ENCODE results near the gene AGBL4. TPM values are rescaled to one million over a fixed set of nuclear protein-coding genes. Genes with fewer than 3 reads are reported as not detected.

Gene AGBL4
- polyA plus RNA-seq, 3 donors from 2014 or later, result not detected

DNA sequence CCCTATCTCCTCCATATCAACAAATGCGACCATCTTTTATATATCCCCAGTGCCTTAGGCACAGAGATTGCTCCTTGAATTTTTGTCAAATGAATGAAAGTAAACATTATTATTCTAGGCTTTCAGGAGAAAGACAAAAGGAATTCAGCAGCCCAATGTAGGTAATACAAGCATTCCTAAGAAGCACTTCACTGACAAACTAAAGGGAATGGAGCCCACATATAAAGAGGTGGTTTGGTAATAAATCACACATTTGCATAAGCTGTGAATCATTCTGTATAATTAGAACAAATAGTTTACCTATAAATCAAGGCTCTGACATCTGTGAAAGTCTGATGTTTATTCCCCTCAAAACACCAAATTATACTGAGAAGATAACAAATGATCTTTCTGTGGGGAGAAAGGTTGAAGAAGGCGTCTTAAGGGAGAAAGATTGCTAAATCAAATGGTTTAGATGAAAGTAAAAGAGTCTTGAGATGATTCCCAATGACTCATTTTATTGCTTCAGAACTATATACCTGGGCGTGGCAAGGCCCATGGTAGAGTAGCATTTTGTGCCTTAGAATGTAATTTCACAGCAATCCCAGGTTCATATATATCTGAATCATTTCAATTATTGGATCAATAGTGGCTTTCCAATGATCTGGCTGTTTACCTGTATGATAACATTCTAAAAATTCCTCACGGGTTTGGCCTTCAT, 558.1 kb downstream of the AGBL4 start:
- Mint-ChIP-seq H3K36me3 (no peaks in the 10 kb centered on the region), H3K27ac (no peak overlapping the region), H3K9me3 (peaks cover 0 to 13% (median 5%) of the 10 kb centered on the region in 6 donors)

DNA sequence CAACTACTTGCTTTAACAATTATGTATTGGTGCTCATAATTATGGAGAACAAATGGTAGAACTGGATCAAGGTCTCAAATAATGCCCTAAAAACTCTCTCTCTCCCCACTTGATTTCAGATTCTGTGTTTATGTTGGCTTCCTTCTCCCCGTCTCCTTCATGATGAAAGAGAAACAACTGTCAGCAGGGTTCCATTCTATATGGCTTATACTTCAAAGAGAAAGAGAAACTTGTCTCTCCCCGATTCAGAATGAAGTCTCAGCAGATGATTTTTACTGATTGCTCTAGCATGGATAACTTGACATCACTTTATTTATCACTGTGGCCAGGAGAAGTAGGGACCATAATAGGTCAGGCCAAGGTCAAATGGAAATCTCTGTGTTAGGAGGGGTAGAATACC, 575.6 kb downstream of the AGBL4 start:
- no peak for DNase-seq
- H3K27me3 Mint-ChIP-seq (ENCODE audit: low read depth in 3 of 3), result no peaks in the 10 kb centered on the region
- peaks cover 2 to 24% (median 9%) of the 10 kb centered on the region in 6 donors for H3K9me3 Mint-ChIP-seq
- H3K36me3 Mint-ChIP-seq, result no peaks in the 10 kb centered on the region
- no peak overlapping the region for H3K4me3 Mint-ChIP-seq
- H3K4me1 Mint-ChIP-seq, result no peaks in the 10 kb centered on the region
- no peak overlapping the region for H3K27ac Mint-ChIP-seq

More for the DNA sequence above, 558.1 kb downstream of the AGBL4 start:
- Mint-ChIP-seq H3K4me3 (no peak overlapping the region), H3K27me3 (ENCODE audit: low read depth in 3 of 3) (no peaks in the 10 kb centered on the region), H3K4me1 (no peaks in the 10 kb centered on the region)
- no peak for DNase-seq

DNA sequence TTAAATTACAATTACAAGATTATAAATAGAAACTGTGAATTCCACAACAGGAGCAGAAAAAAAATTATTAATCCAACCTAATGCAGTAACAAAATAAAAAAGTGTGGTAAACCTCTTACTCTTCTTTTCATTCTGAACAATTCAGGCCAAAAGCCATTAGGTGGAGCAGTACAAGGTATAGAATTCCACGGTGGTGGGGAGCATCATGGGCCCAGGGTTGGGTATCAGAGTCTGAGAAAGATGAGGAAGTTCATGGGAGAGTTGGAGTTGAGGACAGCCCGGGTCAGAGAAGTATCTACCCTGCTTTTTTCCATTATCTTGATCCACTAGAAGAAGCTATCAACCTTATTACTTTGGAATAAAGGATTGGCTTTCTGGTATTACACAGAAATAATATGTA, 586.9 kb downstream of the AGBL4 start:
- Mint-ChIP-seq H3K27ac (no peak overlapping the region), H3K4me1 (no peaks in the 10 kb centered on the region), H3K36me3 (no peaks in the 10 kb centered on the region), H3K27me3 (ENCODE audit: low read depth in 3 of 3) (no peaks in the 10 kb centered on the region), H3K9me3 (peaks cover 1 to 13% (median 6%) of the 10 kb centered on the region in 6 donors), H3K4me3 (no peak overlapping the region)
- DNase-seq, result no peak

DNA sequence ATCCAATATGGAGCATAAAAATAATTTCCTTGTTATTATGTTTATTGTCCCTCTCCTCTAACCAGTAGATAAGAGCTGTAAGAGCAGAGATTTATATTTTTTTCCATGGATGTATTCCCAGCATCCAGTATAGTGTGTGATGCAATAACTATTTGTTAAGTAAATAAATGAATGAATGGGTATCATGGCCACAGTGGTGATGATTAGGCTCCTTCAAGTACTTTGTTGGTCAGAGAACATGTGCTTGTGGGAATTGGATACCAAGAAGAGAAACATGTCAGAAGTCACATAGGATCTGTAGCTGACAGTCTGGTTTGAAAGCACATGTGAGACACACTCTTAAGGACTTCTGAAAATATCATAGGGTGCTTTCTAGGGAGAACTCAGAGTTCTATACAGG, 588.5 kb downstream of the AGBL4 start:
- H3K27ac Mint-ChIP-seq, result no peak overlapping the region
- DNase-seq, result no peak
- H3K36me3 Mint-ChIP-seq, result no peaks in the 10 kb centered on the region
- H3K27me3 Mint-ChIP-seq (ENCODE audit: low read depth in 3 of 3), result no peaks in the 10 kb centered on the region
- peaks cover 0 to 7% (median 6%) of the 10 kb centered on the region in 6 donors for H3K9me3 Mint-ChIP-seq
- H3K4me3 Mint-ChIP-seq, result no peak overlapping the region
- no peaks in the 10 kb centered on the region for H3K4me1 Mint-ChIP-seq

DNA sequence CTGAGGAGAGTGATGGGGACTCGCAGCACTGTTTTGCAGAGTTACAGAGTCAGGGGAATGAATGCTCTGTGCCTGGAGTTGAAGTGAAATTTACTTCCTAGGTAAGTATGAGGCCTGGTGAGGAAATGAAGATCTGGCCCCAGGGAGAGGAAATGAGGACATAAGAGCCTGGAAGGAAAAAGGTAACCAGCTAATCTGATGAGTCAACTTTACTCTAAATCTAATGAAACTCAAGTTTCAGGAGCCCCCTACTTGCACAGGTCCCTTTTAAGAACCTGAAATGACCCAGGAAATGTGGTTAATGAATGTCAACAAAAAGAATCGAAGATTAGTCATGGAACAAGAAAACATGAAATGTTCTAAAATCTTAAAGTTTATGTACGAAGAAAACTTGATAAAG, 599.0 kb downstream of the AGBL4 start:
- Mint-ChIP-seq H3K36me3 (no peaks in the 10 kb centered on the region), H3K27me3 (ENCODE audit: low read depth in 3 of 3) (peaks cover 0 to 1% (median 0%) of the 10 kb centered on the region in 3 donors), H3K27ac (no peak overlapping the region), H3K9me3 (peaks cover 0 to 23% (median 4%) of the 10 kb centered on the region in 6 donors), H3K4me1 (no peaks in the 10 kb centered on the region), H3K4me3 (no peak overlapping the region)
- no peak for DNase-seq

DNA sequence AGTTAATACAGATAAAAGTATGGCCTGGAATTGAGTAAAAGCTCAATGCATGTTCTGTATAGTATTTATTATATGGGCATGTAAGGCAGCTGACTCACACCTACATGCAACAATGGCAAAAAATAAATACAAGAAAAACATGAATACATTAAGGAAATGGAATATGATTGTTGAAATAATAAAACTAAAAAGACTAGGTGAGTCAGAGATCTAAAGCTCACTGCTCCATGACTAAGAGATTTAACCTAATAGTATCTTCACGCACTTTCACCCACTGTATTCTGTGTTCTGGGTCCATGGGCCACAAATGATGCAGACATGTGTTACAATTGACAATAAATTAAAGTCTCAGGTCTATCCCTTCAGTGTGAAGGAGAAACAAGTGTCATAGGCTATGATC, 607.0 kb downstream of the AGBL4 start:
- Mint-ChIP-seq H3K36me3 (no peaks in the 10 kb centered on the region), H3K27ac (no peak overlapping the region), H3K27me3 (ENCODE audit: low read depth in 3 of 3) (peaks cover 0 to 2% (median 0%) of the 10 kb centered on the region in 3 donors), H3K4me1 (no peaks in the 10 kb centered on the region), H3K9me3 (peaks cover 0 to 8% (median under 1%) of the 10 kb centered on the region in 6 donors), H3K4me3 (no peak overlapping the region)
- no peak for DNase-seq

DNA sequence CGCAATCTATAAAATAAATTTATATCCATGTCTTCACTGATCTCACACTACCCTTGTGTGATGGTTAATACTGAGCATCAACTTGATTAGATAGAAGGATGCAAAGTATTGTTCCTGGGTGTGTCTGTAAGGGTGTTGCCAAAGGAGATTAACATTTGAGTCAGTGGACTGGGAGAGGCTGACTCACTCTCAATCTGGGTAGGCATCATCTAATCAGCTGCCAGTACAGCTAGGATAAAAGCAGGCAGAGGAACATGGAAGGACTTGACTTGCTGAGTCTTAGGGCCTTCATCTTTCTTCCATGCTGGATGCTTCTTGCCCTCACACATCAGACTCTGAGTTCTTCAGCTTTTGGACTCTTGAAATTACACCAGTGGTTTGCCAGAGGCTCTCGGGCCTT, 615.4 kb downstream of the AGBL4 start:
- peaks cover 0 to 2% (median 0%) of the 10 kb centered on the region in 3 donors for H3K27me3 Mint-ChIP-seq (ENCODE audit: low read depth in 3 of 3)
- H3K36me3 Mint-ChIP-seq, result no peaks in the 10 kb centered on the region
- no peaks in the 10 kb centered on the region for H3K4me1 Mint-ChIP-seq
- no peak overlapping the region for H3K27ac Mint-ChIP-seq
- no peak overlapping the region for H3K4me3 Mint-ChIP-seq
- H3K9me3 Mint-ChIP-seq, result peaks cover 0 to 20% (median 11%) of the 10 kb centered on the region in 6 donors
- no peak for DNase-seq

DNA sequence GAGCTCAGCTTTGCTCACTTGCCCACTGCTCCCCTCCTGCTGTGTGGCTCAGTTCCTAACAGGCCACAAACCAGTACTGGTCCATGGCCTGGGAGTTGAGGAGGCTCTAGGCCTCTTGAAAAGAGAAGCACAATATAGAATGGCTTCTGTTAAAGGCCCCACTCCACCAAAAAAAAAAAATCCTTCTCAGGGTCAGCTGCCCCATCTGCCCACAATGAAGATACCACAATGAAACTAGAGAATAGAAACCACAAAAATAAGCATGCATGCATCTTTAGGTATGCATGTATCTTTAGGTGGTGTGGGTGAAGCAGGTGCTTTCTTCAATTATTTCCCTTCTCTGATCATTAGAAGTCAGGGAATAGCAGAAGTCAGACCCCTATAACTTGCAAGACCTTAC, 626.7 kb downstream of the AGBL4 start:
- Mint-ChIP-seq H3K4me3 (no peak overlapping the region), H3K4me1 (no peaks in the 10 kb centered on the region), H3K27me3 (ENCODE audit: low read depth in 3 of 3) (peaks cover 0 to 1% (median 0%) of the 10 kb centered on the region in 3 donors), H3K27ac (no peak overlapping the region), H3K36me3 (no peaks in the 10 kb centered on the region), H3K9me3 (peaks cover 0 to 10% (median 1%) of the 10 kb centered on the region in 6 donors)
- DNase-seq, result no peak

DNA sequence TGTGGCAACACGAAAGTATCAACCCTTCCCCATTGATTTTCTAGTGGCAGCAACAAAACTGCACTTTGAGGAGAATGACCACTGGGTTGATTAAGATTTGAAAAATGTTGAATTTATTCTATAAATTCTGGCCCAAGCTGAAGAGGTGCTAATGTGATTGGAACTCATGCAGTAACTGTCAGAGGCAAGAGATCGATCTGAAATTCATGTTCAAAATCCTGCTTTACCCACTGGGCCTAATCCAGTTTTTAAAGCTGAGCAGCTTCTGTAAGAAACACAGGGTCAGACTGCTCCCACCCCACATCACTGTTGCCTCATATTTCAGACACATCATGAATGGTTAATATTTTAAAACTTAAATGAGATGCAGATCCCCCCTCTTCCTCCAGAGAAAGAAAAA, 629.6 kb downstream of the AGBL4 start:
- Mint-ChIP-seq H3K4me1 (no peaks in the 10 kb centered on the region), H3K36me3 (no peaks in the 10 kb centered on the region), H3K9me3 (peaks cover 0 to 4% (median 1%) of the 10 kb centered on the region in 6 donors), H3K27me3 (ENCODE audit: low read depth in 3 of 3) (peaks cover 0 to 1% (median 0%) of the 10 kb centered on the region in 3 donors), H3K27ac (no peak overlapping the region), H3K4me3 (no peak overlapping the region)
- DNase-seq, result no peak

DNA sequence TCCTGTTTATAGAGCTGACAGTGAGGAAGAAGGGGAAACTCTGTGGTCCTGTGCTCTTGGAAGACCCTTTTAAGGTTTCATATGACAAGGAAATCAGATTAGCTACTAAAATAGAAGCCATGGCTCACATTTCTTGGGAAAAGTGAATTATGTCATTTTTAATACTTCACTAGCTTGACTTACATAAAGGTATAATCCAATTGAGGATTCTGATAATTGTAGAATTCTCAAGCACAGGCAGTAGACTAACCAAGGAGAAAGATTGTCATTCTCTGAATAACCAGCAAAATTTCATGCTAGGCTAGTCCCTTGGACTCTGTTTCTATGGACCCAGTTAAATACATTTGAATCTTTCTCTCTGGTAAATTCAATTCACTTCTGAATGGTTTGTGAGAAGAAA, 634.1 kb downstream of the AGBL4 start:
- no peaks in the 10 kb centered on the region for H3K27me3 Mint-ChIP-seq (ENCODE audit: low read depth in 3 of 3)

DNA sequence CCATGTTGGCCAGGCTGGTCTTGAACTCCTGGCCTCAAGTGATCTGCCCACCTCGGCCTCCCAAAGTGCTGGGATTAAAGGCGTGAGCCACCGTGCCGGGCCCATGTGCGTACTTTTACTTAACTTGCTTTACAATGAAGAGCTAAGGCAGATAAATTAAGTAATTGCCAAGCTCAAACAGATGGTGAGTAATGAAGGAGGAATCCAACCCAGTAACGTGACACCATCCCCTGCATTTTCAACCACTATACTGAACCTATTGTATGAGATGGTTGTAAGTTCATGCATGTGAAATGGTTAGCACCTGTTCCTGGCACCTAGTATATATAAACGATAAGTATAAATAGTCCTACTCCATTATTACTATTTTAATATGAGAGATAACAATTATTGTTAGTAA, 659.1 kb downstream of the AGBL4 start:
- Mint-ChIP-seq H3K4me1 (no peaks in the 10 kb centered on the region), H3K36me3 (no peaks in the 10 kb centered on the region), H3K27ac (no peak overlapping the region), H3K27me3 (ENCODE audit: low read depth in 3 of 3) (no peaks in the 10 kb centered on the region), H3K4me3 (no peak overlapping the region), H3K9me3 (peaks cover 0 to 6% (median 0%) of the 10 kb centered on the region in 6 donors)
- no peak for DNase-seq

More for the DNA sequence above, 634.1 kb downstream of the AGBL4 start:
- Mint-ChIP-seq H3K36me3 (no peaks in the 10 kb centered on the region), H3K4me1 (no peaks in the 10 kb centered on the region), H3K9me3 (peaks cover 0 to 13% (median 2%) of the 10 kb centered on the region in 6 donors), H3K27ac (no peak overlapping the region), H3K4me3 (no peak overlapping the region)
- DNase-seq, result no peak

DNA sequence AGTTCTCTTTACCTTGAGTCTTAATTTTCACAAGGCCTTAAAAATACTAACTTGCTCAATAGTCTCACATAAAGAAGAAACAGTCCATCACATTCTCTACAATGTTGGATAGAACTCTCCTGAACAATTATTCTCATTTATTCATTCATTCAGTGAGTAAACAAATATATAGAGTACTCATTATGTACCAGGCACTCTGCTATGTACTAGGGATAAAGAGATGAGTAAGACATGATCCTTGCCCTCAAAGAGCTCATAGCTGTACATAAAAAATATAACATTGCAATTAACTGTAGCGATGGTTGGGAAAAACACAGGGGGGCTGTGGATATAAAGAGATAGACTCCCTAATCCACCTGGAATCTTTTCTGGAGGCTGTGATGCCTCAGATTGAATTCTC, 660.1 kb downstream of the AGBL4 start:
- no peaks in the 10 kb centered on the region for H3K4me1 Mint-ChIP-seq
- no peak for DNase-seq
- H3K9me3 Mint-ChIP-seq, result peaks cover 0 to 6% (median 0%) of the 10 kb centered on the region in 6 donors
- H3K27me3 Mint-ChIP-seq (ENCODE audit: low read depth in 3 of 3), result no peaks in the 10 kb centered on the region
- H3K36me3 Mint-ChIP-seq, result no peaks in the 10 kb centered on the region
- no peak overlapping the region for H3K27ac Mint-ChIP-seq
- no peak overlapping the region for H3K4me3 Mint-ChIP-seq

DNA sequence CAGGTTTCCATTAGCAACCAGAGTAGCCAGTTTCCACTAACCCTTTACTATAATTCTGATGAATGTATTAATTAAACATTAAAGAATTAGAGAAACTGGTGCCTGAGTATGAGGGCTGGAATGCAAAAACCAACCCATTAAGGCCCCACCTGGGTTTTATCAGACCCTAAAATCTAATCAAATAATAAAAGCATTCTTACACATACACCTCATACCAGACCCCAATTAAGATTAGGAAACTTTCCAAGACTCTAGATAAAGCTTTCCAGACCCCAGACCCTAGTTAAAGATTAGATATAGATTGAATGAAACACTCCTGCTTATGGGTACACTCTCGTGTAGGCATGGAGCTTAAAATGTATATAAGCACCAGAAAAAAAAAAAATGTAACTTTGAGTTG, 665.7 kb downstream of the AGBL4 start:
- no peak for DNase-seq
- Mint-ChIP-seq H3K27me3 (ENCODE audit: low read depth in 3 of 3) (peaks cover 0 to 1% (median 0%) of the 10 kb centered on the region in 3 donors), H3K4me1 (no peaks in the 10 kb centered on the region), H3K4me3 (no peak overlapping the region), H3K9me3 (peaks cover 0 to 2% (median 0%) of the 10 kb centered on the region in 6 donors), H3K27ac (no peak overlapping the region), H3K36me3 (no peaks in the 10 kb centered on the region)

DNA sequence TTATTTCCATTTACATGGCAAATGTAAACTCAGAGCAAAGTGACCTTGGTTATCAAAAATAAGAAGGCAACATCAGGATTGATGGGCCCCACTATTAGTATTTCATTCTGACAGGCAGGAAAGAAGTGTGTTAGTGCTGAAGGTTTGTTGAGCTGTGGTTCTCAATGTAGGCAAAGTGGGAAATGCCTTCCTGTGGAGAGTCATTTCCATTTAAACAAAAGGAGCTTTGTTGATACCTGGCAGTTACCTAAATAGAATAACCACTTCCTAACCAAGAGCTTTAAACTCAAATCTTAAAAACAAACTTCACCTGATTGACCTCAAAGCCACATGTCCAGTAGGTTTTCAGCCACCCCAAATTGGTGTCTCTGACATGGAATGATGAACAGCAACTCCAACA, 667.2 kb downstream of the AGBL4 start:
- Mint-ChIP-seq H3K27me3 (ENCODE audit: low read depth in 3 of 3) (peaks cover 0 to 1% (median 0%) of the 10 kb centered on the region in 3 donors), H3K27ac (no peak overlapping the region), H3K4me1 (no peaks in the 10 kb centered on the region), H3K4me3 (no peak overlapping the region), H3K9me3 (peaks cover 0 to 5% (median 0%) of the 10 kb centered on the region in 6 donors), H3K36me3 (no peaks in the 10 kb centered on the region)
- no peak for DNase-seq

DNA sequence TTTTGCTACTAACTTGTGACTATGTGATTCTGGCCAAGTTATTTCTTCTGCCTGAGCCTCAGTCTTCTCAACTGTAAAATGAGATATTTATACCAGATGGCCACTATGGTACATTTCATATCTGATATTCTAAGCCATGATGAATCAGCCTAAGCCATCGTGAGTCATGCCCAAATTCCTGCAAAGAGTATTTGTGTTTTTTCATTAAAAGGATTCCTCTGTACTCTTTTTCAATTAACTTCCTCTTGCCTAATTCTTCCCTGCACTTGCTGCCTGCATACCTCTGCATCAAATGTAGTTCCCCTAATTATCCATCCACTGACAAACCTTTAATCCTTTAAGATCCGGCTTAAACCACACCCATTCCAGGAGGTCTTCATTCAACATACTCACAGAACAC, 672.0 kb downstream of the AGBL4 start:
- peaks cover 0 to 13% (median 4%) of the 10 kb centered on the region in 6 donors for H3K9me3 Mint-ChIP-seq
- H3K27ac Mint-ChIP-seq, result no peak overlapping the region
- H3K4me3 Mint-ChIP-seq, result no peak overlapping the region
- no peaks in the 10 kb centered on the region for H3K4me1 Mint-ChIP-seq
- DNase-seq, result no peak
- H3K36me3 Mint-ChIP-seq, result no peaks in the 10 kb centered on the region
- no peaks in the 10 kb centered on the region for H3K27me3 Mint-ChIP-seq (ENCODE audit: low read depth in 3 of 3)

Data from immature natural killer cell (primary cell).